ENCODE data around the gene FAS.

FAS gene

DNA sequence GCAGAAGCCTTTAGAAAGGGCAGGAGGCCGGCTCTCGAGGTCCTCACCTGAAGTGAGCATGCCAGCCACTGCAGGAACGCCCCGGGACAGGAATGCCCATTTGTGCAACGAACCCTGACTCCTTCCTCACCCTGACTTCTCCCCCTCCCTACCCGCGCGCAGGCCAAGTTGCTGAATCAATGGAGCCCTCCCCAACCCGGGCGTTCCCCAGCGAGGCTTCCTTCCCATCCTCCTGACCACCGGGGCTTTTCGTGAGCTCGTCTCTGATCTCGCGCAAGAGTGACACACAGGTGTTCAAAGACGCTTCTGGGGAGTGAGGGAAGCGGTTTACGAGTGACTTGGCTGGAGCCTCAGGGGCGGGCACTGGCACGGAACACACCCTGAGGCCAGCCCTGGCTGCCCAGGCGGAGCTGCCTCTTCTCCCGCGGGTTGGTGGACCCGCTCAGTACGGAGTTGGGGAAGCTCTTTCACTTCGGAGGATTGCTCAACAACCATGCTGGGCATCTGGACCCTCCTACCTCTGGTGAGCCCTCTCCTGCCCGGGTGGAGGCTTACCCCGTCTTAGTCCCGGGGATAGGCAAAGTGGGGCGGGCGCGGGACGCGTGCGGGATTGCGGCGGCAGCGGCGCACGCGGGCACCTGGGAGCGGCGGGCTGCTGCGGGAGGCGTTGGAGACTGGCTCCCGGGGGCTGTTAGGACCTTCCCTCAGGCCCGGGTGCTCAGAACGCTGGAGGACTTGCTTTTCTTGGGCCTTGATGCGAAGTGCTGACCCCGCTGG, at the start of gene FAS:
Gene FAS, plus strand, starts transcription at position 415 of the 777 bp plus-strand sequence. Its CDS starts 79 bp downstream, at position 494.
- peak; percentile 83 for DNase-seq

DNA sequence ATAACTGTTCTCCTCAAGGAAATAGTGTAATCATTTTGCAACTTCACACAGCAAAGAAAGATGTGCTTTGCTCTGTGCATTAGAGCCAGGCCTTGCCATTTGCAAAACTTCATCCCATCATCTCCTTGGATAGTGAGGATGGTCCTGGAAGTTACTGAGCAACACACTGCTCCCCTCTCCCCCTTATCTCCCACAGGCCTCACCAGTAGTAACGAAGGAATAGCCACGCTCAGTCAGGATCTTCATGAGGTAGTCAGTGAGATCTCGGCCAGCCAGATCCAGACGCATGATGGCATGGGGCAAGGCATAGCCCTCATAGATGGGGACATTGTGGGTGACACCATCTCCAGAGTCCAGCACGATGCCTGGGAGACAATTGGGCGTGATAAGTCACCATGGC, 49.6 kb upstream of the FAS start:
- DNase-seq, result no peak

DNA sequence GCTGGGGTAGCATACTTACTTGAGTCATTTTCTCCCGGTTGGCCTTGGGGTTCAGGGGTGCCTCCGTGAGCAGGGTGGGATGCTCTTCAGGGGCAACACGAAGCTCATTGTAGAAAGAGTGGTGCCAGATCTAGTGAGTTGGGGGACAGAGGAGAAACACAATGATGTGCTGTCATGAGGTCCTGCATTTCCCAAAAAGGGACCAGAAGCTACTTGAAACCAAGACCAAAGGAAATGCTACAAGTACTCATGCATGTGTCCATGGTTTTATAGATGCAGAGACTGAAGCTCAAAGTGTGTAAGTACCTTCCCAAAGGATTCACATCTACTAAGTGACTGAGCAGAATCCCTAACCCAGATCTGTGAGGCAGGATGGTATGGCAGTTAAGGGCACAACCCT, 46.8 kb upstream of the FAS start:
- DNase-seq, result no peak

DNA sequence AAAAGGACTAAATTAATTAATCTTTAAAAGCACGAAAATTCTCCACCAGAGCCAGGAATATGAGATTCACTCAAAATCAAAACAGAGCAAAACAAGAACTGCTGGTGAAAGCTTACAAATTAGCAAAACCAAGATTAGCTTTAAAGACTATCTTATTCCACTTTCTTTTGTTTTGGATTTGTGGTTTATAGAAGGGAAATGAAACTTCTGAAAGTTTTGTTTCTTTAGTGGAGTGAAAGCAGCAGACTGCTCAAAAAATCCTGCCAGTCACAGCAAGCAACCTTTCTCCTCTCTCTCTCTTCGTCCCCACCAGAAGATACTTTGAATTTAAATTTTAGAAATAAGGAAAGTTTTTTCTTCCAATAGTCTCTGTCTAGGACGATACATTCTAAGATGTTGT, 45.8 kb upstream of the FAS start:
- no peak for DNase-seq

DNA sequence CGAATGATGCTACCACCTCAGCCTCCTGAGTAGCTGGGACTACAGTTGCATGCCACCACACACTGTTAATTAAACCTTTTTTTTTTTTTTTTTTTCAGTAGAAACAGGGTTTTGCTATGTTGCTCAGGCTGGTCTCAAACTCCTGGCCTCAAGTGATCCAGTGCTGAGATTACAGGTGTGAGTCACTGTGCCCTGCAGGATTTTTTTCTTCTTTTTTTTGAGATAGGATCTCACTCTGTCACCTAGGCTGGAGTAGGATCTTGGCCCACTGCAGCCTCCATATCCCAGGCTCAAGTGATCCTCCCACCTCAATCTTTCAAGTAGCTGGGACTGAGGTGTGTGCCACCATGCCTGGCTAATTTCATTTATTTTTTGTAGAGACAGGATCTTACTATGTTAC, 44.4 kb upstream of the FAS start:
- DNase-seq, result no peak

DNA sequence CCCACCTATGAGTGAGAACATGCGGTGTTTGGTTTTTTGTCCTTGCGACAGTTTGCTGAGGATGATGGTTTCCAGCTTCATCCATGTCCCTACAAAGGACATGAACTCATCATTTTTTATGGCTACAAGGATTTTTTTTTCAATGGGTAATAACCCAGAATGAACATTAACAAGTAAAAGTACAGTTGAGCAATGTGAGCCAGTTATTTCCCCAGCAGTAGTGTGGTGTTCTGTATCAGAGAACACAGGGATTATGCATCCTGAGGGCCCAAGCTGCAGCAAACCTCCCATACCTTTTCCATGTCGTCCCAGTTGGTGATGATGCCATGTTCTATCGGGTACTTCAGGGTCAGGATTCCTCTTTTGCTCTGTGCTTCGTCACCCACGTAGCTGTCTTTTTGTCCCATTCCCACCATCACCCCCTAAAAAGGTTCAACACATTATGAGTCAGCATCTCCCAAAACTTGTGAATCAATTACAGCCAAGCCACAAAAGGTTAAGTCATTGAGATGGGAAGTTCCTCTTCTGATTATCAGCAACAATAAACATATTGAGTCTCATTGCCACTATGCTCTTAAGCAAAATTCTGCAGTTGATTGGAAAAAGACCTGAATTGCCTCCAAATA, 43.5 kb upstream of the FAS start:
- no peak for DNase-seq

DNA sequence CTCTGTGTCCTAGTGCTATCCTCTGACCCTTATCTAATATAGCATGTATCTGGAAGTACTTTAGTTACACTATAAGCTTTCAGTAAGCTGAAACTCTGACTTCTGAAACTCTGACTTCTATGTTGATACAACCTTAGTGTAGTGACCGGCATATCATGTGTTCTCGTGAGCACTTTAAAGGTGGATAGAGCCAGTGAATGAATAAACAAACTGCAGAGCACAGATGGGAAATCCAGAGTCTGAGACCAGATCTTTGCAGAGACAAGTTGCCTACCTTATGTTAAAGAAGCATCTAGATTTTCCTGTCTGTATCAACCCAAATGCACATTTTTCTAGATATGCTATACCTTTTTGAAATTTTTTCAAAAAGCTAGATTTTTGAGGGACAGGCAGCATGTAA, 41.5 kb upstream of the FAS start:
- DNase-seq, result no peak

DNA sequence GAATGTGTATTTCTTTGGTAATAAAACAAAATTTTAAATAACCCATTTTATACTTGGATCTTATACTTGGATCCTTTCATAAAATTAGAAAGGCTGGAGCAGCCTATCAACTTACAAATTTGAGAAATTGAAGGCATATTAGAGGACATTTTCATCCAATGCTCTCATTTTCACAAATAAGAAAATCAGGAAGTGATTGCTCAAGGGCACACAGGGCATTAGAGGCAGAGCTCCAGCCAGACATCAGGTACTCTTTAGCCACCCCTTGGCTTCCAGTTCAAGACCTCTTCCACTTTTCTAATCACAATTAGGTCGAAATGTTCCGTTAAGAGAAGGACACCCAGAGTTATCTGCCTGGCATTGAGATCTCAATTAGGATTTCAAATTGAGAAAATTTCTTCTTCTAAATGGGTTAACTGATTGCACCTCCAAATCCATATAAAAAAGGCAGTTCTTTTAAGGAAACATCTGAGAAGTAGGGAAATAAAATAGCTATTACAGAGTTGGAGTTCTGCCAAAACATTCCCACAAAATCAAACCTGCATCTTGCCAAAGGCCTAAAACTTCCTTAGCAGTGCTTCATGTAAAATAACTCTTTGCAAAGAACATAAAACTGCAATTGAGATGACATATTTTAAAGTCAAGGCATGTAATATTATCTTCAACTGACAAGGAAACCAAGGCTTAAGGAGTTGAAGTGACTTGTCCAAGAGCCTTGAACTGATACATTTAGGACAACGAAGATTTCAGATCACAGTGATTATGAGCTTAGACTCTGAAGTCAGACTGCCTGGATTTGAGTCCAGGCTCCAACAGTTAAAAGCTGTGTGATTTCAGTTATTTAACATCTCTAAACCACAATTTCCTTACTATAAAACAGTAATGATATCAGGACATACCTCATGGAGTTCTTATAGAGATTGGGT, 40.4 kb upstream of the FAS start:
- DNase-seq, result no peak

DNA sequence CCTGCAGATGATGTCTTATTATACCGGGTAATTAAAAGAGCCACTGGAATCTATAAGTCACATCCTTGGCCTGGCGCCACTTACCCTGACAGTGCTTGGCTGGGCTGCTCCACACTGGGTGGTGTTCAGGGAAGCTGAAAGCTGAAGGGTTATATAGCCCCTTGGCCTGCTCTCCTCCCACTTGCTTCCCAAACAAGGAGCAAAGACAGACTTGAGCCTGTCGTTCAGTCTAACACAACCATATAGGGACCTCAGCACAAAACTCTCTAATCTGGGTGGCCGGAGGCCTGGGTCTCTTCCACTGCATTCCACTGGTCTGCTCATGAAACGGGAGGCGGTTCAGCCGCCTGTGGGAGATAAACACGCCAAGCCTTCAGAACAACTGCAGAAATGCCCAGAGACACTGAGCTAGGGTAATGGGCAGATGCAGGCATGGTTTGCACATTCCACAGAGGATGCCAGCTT, 37.9 kb upstream of the FAS start, which contains the start of gene ACTA2:
Gene ACTA2, minus strand, starts transcription at position 127 of the 465 bp plus-strand sequence. CDS start 3,843 bp downstream, outside the sequence.
- DNase-seq, result no peak

DNA sequence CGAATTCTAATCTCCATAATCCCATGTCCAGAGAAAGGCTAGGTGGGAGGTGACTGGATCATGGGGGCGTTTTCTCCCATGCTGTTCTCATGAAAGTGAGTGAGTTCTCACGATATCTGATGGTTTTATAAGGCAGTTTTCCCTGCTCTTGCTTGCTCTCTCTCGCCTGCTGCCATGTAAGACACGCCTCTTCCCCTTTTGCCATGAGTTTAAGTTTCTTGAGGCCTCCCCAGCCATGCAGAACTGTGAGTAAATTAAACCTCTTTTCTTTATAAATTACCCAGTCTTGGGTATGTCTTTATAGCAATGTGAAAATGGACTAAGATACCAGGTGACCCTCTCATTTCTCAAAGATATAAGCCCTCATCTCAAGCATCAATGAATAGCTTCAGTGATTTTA, 36.9 kb upstream of the FAS start:
- no peak for DNase-seq

DNA sequence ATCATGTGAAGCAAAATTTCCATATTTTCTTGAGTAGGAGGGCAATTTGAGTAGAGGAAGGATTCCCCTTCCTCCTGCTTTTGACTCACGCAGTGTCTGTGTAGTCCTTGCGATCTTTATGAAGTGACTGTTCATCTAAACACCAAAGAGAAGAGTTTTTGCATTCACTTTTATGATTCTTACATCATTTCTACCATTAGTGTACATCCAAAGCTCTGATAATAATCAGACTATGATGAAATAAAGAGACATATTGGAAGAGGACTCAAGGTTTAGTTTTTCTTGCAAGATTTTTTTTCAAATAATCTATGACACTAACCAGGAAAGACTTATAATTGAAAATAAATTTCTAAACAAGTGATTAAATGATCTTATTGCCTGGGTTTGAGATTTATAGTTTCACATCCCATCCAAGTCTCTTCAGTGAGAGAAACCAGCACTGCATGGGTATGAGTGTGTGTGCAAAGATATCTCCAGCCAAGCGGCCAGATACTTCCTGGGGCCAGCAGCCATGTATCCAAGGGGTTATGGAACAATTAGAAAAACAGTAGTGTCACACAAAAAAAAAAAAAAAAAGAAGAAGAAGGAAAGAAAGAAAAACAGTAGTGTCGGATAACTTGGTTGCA, 36.0 kb upstream of the FAS start:
- no peak for DNase-seq

DNA sequence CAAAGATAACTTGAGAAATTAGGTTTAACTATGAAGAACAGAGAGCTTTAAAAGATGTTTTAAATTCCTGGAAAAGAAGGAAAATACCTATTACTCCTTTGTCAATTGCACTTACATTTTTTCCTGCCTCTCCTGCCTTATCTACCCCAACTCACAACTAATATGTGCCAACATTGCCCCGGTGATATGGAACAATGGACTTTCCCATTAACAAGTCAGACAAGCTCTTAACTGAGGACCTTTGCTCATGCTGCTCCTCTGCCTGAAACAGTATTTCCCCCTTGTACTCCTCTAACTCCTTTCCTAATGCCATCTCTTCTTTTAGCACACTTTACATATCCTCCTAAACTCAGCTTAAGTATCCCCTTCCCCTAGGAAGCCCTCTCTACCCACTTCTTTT, 33.2 kb upstream of the FAS start:
- no peak for DNase-seq

DNA sequence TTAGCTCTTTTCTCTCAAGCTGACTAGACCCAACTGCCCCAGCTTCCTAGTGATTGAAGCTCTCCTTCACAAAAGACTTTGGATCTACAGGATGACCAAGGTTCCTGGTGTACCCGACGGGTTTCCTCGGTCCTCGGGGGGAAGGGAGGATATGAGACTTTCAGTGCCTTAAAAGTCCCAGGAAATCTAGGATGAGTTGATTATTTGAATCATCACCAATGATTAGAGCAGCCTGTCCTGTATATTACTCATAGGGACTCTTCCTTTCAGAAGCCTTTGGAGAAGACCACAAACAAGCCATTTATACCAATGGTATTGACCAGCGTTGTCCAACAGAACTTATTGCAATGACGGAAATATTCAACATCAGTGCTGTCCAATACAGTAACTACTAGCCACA, 31.9 kb upstream of the FAS start:
- DNase-seq, result no peak

DNA sequence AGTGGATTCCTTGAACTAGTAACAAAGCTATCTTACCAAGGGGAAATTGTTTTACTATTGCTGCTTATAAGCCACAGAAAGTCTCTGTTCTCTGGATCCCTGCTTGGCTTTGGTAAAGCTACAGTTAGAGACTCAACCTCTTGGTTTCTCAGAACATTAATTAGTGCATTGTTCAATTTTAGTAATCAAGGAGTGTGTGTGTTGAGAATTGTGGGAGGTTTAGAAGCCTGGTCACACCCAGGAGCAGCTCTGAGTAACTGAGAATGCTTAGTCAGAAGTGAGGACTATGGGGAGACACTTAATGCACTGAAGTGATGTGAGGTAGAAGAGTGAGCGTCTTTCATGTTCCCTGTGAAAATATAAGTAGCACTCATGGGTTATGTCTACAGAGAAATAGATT, 29.8 kb upstream of the FAS start:
- no peak for DNase-seq

DNA sequence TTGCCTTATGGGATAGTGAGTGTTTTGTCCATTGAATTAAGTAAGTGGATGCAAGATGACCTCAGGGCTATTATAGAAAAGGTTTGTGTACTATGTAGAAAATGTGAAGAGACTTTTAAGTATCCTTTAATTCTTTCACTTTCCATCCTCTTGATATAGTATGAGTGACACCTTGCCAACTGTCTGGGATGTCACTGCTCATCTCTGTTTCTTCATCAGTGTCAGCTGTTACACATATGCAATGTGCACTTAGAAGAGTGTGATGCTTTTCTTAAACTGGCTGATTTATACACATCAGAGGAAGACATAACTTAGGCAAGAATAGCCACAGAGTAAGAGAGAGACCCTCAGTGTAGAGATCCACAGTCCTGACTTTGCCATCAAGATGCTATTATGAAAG, 29.3 kb upstream of the FAS start:
- DNase-seq, result no peak

DNA sequence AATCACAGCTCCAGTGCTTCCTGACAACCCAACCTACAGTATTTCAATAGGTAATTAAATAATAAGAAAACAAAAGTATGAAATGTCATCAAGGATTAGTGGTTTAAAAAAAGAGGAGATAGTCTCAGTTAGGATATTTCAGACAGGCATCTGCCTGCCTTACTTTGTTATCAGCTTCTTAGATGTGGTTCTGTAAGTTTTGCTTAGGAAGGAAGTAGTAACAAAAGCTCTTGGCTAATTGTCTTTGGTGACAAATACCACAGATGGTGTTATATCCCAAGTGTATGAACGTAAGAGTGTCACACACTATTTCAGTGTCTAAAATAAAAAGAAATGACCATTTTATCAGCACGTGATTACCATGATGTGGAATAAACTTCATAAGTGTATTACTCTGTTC, 28.3 kb upstream of the FAS start:
- DNase-seq, result no peak

DNA sequence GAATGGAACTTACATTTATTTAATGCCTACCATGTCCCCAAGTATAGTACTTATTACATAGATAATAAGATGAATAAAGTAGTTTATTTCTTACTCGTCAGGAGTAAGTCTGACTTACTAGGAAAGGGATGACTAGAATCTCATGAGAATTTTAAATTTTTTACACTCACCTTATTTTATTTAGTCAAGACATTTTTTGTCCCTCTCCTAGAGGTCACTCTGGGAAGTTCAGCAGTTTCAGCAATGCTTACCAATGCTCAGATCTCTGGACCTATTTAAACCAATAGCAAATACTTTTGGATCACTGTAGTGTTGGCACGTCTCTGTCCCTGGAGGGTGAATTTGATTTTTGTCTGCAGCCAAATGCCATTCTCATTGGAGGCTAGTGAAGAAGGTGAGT, 27.3 kb upstream of the FAS start:
- no peak for DNase-seq

DNA sequence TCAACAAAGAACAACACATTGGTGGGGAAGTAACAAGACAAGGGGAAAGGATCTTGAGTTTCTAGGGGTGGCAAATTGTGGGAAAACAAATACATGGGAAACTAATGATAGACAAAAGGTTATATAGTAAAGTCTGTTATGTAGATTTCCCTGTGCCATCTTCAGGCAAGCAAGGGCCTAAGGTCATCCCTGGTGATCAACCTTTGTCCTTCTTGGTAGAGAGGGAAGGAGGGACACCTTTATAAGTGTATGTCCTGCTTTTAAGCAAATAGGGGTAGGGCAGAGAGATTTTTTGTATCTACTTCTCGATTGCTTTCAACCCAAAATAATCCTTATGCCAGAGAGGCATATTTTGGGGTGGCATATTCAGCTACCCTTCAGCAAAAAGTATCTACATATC, 26.2 kb upstream of the FAS start:
- no peak for DNase-seq

DNA sequence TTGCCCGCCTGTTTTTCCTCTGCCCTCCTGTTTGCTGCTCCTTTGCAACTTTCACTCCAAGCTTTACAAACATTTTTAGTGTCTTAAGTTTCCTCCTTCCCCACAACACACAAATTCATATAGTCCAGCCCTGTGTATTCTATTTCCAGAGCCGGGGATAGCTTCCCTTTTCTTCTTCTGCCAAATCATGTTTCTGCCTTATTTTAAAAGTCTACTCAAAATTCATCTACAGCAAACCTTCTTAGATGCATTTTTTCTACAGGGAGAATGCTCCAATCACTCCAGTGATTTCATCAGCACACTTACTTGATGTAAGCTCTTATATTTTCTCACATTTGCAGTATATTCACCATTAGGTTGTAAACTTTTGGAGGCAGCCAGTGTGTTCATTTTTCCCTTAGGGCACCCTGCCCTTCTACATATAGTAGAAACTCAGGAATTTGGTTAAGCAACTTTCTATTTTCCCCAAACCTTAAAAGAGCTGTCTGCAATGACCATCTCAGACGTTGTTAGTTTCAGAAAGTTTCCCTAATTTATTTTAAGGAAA, 25.7 kb upstream of the FAS start:
- DNase-seq, result no peak

DNA sequence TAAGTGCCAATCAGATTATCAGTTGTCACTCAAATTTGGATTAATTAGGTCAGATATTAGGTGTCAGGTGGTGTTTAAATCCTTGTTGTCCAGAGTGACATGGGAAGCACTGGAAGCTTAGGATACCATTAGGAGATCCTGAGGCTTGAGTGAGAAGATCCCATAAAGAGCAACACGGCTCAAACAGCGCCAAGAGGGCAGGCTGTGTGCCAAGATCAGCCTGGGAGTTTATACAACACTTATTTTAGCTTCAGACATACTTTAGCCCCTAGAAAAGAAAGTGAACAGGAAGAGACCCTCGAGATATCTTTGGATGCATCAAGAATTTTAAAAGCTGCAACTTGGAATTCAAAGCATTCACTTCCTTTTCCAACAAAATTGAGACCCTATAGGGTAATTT, 23.8 kb upstream of the FAS start:
- no peak for DNase-seq

DNA sequence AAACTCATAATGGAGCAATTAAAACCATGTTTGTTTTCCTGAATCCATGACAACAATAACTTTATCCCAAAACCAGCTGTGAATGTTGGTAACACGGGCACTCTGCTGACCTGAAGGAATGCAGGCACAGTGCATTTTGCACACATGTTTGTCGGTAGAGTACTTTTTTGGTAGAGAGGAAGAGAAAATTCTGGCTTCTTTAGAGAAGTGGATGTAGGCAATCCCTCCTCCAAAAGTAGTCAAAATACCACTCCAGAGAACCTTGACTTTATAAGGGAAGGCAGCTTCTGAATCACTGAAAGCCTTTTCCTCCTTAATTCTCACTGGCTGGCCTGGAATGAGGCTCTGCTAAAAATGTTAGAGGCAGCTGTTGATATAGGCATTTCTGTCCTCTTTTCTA, 22.2 kb upstream of the FAS start:
- DNase-seq, result no peak

DNA sequence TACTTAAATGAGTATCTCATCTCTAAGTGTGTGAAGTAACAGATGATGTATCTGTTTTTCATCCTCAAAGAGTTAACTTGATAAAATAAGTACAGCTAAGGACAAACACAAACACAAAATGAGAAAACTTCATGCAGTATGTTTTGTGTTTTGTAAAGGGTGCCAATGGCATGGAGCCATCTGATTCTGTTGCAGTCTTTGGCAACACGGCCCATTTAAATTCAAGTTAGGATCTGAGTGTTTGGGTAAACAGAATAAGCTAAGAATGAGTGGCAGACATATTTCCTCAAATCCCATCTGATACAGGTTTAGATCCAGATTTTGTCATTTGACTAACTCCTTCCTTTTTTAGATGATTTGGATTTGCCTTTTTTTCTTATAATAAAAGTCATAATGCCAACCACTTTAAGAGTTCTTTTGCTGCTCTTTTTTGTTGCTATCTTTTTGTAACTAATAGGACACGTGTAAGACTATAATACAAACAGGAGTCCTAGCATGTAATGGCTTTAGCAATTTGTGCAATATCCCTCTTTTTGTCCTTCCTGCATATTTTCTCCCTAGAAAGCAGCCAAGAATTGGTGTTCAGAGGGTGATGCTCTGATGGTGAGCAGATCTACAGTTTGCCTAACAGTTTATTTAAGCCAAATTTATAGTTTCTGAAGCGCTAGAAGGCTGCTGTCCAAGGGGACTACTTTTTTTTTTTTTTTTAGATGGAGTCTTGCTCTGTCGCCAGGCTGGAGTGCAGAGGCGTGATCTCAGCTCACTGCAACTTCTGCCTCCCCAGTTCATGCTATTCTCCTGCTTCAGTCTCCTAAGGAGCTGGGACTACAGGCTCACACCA, 19.2 kb upstream of the FAS start:
- DNase-seq, result no peak

All from stimulated activated CD4-positive, alpha-beta T cell treated with anti-CD3 and anti-CD28 coated beads, Interleukin-4, amount 100 ng/mL, for 1 hour (primary cell).